ENCODE measurements around the gene BNIP5. TPM values are rescaled to one million over a fixed set of nuclear protein-coding genes. Genes with fewer than 3 reads are reported as not detected.

Gene BNIP5
- total and polyA plus RNA-seq, 4 donors, result not detected

DNA sequence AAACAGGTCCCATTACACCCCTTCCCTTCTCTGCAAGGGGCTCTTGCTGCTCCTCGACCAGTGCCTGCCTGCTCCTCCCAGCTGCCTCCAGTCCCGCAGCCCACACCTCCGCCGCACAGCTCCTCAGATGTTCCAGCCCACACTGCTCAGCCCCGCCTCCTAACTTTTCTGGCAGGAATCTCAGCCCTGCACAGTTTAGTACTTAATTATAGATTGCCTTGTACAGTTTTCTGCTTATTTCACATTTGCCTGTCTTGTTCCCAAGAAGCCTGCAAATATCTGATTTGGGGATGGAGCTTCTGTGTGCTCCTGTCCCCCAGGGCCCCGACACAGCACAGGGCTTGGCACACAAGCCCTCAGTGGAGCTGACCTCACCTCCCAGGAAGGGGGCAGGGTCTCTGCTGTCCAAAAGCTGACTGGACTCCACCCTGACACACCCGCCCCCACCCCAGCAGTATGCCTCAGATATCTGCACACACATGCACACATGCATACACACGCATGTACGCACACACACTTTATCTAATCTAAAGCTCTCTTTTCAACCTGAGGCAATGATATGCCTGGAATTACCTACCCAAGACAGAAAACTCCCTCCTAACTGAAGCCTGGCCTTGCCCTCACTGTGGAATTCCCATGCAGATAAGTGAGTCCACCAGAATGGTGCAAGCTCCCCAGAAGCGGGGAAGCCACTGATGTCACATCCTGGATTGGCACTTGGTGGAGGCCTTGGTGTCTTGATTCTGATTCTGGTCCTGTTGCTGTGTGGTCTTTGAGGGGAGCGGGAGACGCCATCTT is 68.0 kb downstream of the BNIP5 start:
- Histone ChIP-seq H3K9me3 (ENCODE audit: control insufficient read depth in 4 of 4, low read length in 3 of 4) (peaks cover 3 to 9% (median 6%) of the 10 kb centered on the region in 4 donors), H3K4me1 (ENCODE audit: control insufficient read depth in 4 of 4, insufficient read depth in 4 of 4, low read length in 3 of 4) (peaks cover 0 to 2% (median 0%) of the 10 kb centered on the region in 4 donors), H3K27me3 (ENCODE audit: control insufficient read depth in 4 of 4, insufficient read depth in 4 of 4, low read length in 3 of 4) (peaks cover 0 to 2% (median 0%) of the 10 kb centered on the region in 4 donors), H3K27ac (ENCODE audit: low read depth in 1 of 2, low read length in 2 of 2) (no peak overlapping the region), H3K9ac (ENCODE audit: low read depth in 1 of 2, low read length in 2 of 2) (no peak overlapping the region), H3K4me3 (ENCODE audit: low read depth in 1 of 3, low read length in 3 of 3) (no peak overlapping the region), H3K36me3 (ENCODE audit: control insufficient read depth in 4 of 4, insufficient read depth in 3 of 4, low read depth in 1 of 4, low read length in 3 of 4) (no peaks in the 10 kb centered on the region)
- WGBS, result 77% methylated on average over 12 of the region's 12 CpGs
- peak; percentile 55 for DNase-seq (ENCODE audit: low spot score)
- TF ChIP-seq, protein P1, sequence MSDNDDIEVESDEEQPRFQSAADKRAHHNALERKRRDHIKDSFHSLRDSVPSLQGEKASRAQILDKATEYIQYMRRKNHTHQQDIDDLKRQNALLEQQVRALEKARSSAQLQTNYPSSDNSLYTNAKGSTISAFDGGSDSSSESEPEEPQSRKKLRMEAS (IDR thresholded peaks at IDR 0.05), result no peak
- TF ChIP-seq JUND (IDR thresholded peaks at IDR 0.05) (no peak), TAF1 (conservative IDR thresholded peaks at IDR 0.05) (no peak), YY1 (IDR thresholded peaks at IDR 0.05) (no peak), HNF4A (conservative IDR thresholded peaks at IDR 0.05) (no peak), RAD21 (IDR thresholded peaks at IDR 0.05) (no peak), NR2F2 (IDR thresholded peaks at IDR 0.05) (no peak), EGR1 (IDR thresholded peaks at IDR 0.05; ENCODE audit: low read depth in 2 of 2) (no peak), RXRA (IDR thresholded peaks at IDR 0.05) (no peak), FOXA2 (IDR thresholded peaks at IDR 0.05) (no peak), GABPA (IDR thresholded peaks at IDR 0.05 in 1 of 2, conservative IDR thresholded peaks at IDR 0.05 in 1 of 2) (no peak), HNF4G (IDR thresholded peaks at IDR 0.05) (no peak), SP1 (IDR thresholded peaks at IDR 0.05) (no peak), FOXA1 (IDR thresholded peaks at IDR 0.05) (no peak)
- TF ChIP-seq, protein P2, sequence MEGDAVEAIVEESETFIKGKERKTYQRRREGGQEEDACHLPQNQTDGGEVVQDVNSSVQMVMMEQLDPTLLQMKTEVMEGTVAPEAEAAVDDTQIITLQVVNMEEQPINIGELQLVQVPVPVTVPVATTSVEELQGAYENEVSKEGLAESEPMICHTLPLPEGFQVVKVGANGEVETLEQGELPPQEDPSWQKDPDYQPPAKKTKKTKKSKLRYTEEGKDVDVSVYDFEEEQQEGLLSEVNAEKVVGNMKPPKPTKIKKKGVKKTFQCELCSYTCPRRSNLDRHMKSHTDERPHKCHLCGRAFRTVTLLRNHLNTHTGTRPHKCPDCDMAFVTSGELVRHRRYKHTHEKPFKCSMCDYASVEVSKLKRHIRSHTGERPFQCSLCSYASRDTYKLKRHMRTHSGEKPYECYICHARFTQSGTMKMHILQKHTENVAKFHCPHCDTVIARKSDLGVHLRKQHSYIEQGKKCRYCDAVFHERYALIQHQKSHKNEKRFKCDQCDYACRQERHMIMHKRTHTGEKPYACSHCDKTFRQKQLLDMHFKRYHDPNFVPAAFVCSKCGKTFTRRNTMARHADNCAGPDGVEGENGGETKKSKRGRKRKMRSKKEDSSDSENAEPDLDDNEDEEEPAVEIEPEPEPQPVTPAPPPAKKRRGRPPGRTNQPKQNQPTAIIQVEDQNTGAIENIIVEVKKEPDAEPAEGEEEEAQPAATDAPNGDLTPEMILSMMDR (IDR thresholded peaks at IDR 0.05; ENCODE audit: low read depth, low read length, missing input control), result no peak
- TF ChIP-seq, protein P3, sequence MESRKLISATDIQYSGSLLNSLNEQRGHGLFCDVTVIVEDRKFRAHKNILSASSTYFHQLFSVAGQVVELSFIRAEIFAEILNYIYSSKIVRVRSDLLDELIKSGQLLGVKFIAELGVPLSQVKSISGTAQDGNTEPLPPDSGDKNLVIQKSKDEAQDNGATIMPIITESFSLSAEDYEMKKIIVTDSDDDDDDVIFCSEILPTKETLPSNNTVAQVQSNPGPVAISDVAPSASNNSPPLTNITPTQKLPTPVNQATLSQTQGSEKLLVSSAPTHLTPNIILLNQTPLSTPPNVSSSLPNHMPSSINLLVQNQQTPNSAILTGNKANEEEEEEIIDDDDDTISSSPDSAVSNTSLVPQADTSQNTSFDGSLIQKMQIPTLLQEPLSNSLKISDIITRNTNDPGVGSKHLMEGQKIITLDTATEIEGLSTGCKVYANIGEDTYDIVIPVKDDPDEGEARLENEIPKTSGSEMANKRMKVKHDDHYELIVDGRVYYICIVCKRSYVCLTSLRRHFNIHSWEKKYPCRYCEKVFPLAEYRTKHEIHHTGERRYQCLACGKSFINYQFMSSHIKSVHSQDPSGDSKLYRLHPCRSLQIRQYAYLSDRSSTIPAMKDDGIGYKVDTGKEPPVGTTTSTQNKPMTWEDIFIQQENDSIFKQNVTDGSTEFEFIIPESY (IDR thresholded peaks at IDR 0.05), result no peak
- TF ChIP-seq, protein P4, sequence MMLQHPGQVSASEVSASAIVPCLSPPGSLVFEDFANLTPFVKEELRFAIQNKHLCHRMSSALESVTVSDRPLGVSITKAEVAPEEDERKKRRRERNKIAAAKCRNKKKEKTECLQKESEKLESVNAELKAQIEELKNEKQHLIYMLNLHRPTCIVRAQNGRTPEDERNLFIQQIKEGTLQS (IDR thresholded peaks at IDR 0.05), result no peak
- TF ChIP-seq, protein P5, sequence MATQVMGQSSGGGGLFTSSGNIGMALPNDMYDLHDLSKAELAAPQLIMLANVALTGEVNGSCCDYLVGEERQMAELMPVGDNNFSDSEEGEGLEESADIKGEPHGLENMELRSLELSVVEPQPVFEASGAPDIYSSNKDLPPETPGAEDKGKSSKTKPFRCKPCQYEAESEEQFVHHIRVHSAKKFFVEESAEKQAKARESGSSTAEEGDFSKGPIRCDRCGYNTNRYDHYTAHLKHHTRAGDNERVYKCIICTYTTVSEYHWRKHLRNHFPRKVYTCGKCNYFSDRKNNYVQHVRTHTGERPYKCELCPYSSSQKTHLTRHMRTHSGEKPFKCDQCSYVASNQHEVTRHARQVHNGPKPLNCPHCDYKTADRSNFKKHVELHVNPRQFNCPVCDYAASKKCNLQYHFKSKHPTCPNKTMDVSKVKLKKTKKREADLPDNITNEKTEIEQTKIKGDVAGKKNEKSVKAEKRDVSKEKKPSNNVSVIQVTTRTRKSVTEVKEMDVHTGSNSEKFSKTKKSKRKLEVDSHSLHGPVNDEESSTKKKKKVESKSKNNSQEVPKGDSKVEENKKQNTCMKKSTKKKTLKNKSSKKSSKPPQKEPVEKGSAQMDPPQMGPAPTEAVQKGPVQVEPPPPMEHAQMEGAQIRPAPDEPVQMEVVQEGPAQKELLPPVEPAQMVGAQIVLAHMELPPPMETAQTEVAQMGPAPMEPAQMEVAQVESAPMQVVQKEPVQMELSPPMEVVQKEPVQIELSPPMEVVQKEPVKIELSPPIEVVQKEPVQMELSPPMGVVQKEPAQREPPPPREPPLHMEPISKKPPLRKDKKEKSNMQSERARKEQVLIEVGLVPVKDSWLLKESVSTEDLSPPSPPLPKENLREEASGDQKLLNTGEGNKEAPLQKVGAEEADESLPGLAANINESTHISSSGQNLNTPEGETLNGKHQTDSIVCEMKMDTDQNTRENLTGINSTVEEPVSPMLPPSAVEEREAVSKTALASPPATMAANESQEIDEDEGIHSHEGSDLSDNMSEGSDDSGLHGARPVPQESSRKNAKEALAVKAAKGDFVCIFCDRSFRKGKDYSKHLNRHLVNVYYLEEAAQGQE (IDR thresholded peaks at IDR 0.05), result no peak

Data from liver (tissue), 9 donors.